Cortex of kidney (tissue), 1 donor: Measurements from ENCODE around the gene CYP26C1.

ENCODE experiments used
- DNase-seq: peaks from one replicate; lab custom pipeline; 2025; lab: John Stamatoyannopoulos, UW

Gene CYP26C1

GRCh38 chr10:93063977-93064660, 3.5 kb downstream of the CYP26C1 start:
- no peak for DNase-seq

GRCh38 chr10:93064874-93065660, 4.5 kb downstream of the CYP26C1 start:
- DNase-seq: no peak

GRCh38 chr10:93065675-93066543, 5.3 kb downstream of the CYP26C1 start:
- no peak for DNase-seq

GRCh38 chr10:93066544-93066913, 5.9 kb downstream of the CYP26C1 start:
- no peak for DNase-seq

DNA sequence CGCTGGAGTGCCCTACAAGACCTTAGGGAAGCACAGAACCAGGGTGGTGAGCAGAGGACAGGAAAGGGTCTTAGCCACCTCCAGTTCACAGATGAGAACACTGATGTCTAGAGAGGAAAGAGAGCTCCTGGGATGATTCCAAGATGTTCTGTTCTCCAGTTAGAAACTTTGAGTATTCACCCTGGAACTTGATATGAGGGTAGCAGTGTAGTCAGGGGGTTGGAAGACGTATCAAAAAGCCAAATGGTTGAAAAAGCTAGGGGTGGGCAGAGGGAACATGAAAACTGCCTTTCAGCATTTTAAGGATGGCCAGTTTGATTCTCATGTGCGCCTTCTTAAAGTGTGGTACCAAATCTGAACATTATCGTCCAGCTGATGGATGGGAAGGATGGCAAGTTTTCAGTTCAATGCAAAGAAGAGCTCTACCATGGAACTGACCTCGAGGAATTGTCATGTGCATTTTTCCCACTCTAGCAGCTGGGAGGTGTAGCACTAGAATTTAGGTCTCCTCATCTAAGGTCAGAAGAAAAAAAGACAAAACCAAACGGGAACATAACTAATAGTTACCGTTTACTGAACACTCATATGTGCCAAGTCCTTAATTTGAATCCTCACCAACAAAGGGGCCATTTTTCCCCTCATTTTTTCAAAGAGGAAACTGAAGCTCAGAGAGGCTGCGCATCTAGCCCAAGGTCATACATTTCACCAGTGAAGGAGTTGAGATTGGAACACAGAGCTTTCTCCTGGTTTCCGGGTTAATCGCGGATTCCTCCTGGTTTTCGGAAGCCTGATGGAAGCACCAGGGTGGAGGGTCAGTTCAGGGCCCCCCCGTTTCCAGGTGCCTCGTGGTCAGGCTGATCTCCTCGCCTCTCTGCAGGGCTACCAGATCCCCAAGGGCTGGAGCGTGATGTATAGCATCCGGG, 7.1 kb downstream of the CYP26C1 start:
- DNase-seq: no peak

DNA sequence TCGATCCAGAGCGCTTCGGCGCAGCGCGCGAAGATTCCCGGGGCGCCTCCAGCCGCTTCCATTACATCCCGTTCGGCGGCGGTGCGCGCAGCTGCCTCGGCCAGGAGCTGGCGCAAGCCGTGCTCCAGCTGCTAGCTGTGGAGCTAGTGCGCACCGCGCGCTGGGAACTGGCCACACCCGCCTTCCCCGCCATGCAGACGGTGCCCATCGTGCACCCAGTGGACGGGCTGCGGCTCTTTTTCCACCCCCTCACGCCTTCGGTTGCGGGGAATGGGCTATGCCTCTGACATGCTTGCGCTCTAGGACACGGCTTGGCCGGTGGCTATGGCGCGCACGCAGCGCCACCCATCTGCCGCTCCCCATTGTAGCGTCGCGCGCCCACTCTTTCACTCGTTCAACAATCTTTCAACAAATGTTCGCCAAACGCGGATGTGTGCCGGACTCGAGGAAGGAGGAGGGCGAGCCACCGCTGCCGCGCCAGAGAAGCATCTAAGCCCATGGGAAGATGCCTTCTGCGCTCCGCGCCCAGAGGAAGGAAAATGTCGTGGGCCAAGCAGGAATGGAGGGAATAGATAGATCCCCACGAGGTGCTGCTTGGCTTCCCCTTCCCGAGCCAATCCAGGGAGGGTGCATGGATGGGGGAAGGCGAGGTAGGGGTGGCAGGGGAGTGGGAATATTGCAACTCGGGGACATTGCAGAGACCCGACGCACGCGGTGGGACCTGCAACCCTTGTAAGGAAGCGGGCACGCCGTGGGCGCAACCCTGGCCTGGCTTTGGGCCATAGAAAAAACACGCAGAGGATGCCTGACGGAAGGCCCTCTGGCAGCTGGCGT, 8.0 kb downstream of the CYP26C1 start:
- no peak for DNase-seq

GRCh38 chr10:93069245-93069561, 8.6 kb downstream of the CYP26C1 start:
- no peak for DNase-seq

DNA sequence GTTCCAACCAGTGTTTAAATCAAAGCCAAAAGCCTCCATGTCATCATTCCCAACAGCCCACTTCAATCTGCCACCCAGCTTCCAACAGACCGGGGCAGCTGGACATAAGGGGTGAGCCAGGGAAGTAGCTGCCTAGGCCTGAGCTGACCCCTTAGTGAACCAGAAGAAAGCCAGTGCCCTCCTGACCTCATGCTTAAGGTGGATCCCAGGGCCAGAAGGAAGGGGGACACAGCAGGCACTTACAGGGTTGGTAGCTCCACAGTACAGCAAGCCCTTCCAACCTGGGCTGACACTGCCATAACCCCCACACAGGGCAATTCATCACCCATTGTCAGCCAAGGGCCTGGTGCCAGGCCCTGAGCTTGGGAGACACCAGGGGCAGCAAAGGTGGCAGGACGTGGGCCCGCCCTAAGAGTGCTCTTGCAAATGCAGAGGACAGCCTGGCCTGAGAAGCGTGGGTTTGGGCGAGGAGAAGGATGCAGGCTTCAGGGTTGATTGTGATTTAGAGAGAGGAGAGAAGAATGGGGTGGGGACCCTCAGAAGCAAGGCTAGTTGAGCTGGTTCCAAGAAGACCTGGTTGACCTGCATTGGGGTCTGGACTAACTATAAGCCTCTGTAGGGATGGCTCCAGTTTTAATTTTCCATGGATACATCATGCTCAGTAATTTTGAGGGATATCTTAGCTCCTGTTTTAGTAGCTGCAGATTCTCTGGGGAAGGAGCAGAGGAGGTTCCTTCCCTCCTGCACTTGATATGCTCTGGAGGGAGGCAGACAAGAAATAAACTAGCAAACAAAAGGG, 10.0 kb downstream of the CYP26C1 start:
- no peak for DNase-seq

- no peak for DNase-seq
Measured at GRCh38 chr10:93071177-93071472, 10.5 kb downstream of the CYP26C1 start.

GRCh38 chr10:93071674-93072224, 11.2 kb downstream of the CYP26C1 start:
- DNase-seq: no peak

- no peak for DNase-seq
Measured at GRCh38 chr10:93072225-93072712, 11.7 kb downstream of the CYP26C1 start.

- DNase-seq: no peak
Measured at GRCh38 chr10:93072713-93073538, 12.3 kb downstream of the CYP26C1 start.

GRCh38 chr10:93073539-93074146, 13.0 kb downstream of the CYP26C1 start, which contains the start of gene CYP26A1:
Gene CYP26A1, plus strand, starts transcription at chr10:93073893. Its CDS starts 42 bp downstream, at chr10:93073935.
- no peak for DNase-seq

- DNase-seq: no peak
Measured at GRCh38 chr10:93074147-93074596, 13.6 kb downstream of the CYP26C1 start.

DNA sequence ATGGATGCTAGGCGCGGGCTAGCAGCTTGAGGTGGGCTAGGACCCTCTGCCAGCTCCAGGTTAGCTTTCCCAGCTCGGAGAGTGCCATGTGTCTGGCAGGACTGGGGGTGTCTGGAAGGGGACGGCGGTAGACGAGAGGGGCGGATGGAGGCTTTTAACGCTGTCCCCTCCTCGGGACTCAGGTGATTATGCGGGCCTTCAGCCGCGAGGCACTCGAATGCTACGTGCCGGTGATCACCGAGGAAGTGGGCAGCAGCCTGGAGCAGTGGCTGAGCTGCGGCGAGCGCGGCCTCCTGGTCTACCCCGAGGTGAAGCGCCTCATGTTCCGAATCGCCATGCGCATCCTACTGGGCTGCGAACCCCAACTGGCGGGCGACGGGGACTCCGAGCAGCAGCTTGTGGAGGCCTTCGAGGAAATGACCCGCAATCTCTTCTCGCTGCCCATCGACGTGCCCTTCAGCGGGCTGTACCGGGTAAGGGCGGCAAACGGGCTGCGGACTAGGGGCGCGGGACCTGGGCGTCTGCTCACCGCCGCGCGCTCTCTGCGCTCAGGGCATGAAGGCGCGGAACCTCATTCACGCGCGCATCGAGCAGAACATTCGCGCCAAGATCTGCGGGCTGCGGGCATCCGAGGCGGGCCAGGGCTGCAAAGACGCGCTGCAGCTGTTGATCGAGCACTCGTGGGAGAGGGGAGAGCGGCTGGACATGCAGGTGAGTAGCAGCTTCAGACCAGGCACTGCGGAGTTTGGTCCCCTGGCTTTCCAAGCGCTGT, 14.2 kb downstream of the CYP26C1 start:
- no peak for DNase-seq

- no peak for DNase-seq
Measured at GRCh38 chr10:93075369-93076221, 15.0 kb downstream of the CYP26C1 start.
